GM23338 (cell line): ENCODE measurements around the gene SRRT. TPM values are rescaled to one million over a fixed set of nuclear protein-coding genes. Genes with fewer than 3 reads are reported as not detected.
A peak's percentile ranks its signal among the peaks of the same experiment; 100 is the strongest.

ENCODE experiments used
- ATAC-seq: fragments of 200-7000 bp; cut with Tn5 transposase; 3 replicates; pipeline ENCODE4 v1.9.1; 2020
- DNase-seq: peaks from one replicate; pipeline ENCODE4 v3.0.0-alpha.2; 2015; ENCODE audit warnings: low spot score
- H2AFZ ChIP-seq: fragments of 200-600 bp; sonication (generic); 2 replicates; pipeline ENCODE4 v1.8.0; 2016; ENCODE audit warnings: antibody characterized with exemption, mild to moderate bottlenecking, moderate library complexity
- H3F3A ChIP-seq: fragments of 200-600 bp; sonication (generic); replicated peaks from 2 replicates; pipeline ENCODE4 v1.8.0; 2017; ENCODE audit warnings: antibody characterized with exemption, mixed run types, low read depth
- H3K27ac ChIP-seq: fragments of 200-600 bp; sonication (generic); 2 replicates; pipeline ENCODE4 v1.6.1; 2016; ENCODE audit warnings: low read depth
- H3K27me3 ChIP-seq: fragments of 200-600 bp; sonication (generic); 2 replicates; pipeline ENCODE4 v1.8.0; 2016; ENCODE audit warnings: mild to moderate bottlenecking, mixed run types, moderate library complexity; ENCODE audit not compliant: insufficient read depth
- H3K36me3 ChIP-seq: fragments of 200-600 bp; sonication (generic); 2 replicates; pipeline ENCODE4 v1.8.0; 2016; ENCODE audit warnings: mild to moderate bottlenecking; ENCODE audit not compliant: insufficient read depth
- H3K4me1 ChIP-seq: fragments of 200-600 bp; sonication (generic); 2 replicates; pipeline ENCODE4 v1.8.0; 2016; ENCODE audit warnings: mild to moderate bottlenecking, moderate library complexity; ENCODE audit not compliant: insufficient read depth
- H3K4me2 ChIP-seq: fragments of 200-600 bp; sonication (generic); 2 replicates; pipeline ENCODE4 v1.7.1; 2017; ENCODE audit warnings: mixed run types
- H3K4me3 ChIP-seq: fragments of 200-600 bp; sonication (generic); 2 replicates; pipeline ENCODE4 v1.6.1; 2016; ENCODE audit warnings: mixed run types
- H3K79me2 ChIP-seq: fragments of 200-600 bp; sonication (generic); replicated peaks from 2 replicates; pipeline ENCODE4 v1.8.0; 2017; ENCODE audit warnings: mild to moderate bottlenecking; ENCODE audit not compliant: insufficient read depth
- H3K9me2 ChIP-seq: fragments of 200-600 bp; sonication (generic); 2 replicates; pipeline ENCODE4 v1.8.0; 2017; ENCODE audit not compliant: insufficient read depth
- H4K20me1 ChIP-seq: fragments of 200-600 bp; sonication (generic); replicated peaks from 2 replicates; pipeline ENCODE4 v1.8.0; 2017; ENCODE audit warnings: mild to moderate bottlenecking; ENCODE audit not compliant: insufficient read depth
- H3K27ac Mint-ChIP-seq: 2 replicates; pipeline ENCODE4 v1.8.0; 2020; ENCODE audit warnings: inconsistent platforms, mild to moderate bottlenecking, moderate library complexity, mixed read lengths
- H3K27me3 Mint-ChIP-seq: 3 replicates; pipeline ENCODE4 v1.8.0; 2022; ENCODE audit warnings: low read depth, mild to moderate bottlenecking, moderate library complexity, mixed read lengths, inconsistent platforms; ENCODE audit not compliant: insufficient read depth, poor library complexity
- H3K36me3 Mint-ChIP-seq: 3 replicates; pipeline ENCODE4 v1.8.0; 2021; ENCODE audit warnings: low read depth, mild to moderate bottlenecking, inconsistent platforms, moderate library complexity, mixed read lengths
- H3K4me1 Mint-ChIP-seq: 3 replicates; pipeline ENCODE4 v1.8.0; 2020; ENCODE audit warnings: mild to moderate bottlenecking, inconsistent platforms, mixed read lengths
- H3K4me3 Mint-ChIP-seq: 3 replicates; pipeline ENCODE4 v1.8.0; 2021; ENCODE audit warnings: moderate library complexity, mild to moderate bottlenecking, inconsistent platforms, mixed read lengths
- H3K9me3 Mint-ChIP-seq: 3 replicates; pipeline ENCODE4 v1.8.0; 2020; ENCODE audit warnings: moderate library complexity, mild to moderate bottlenecking, inconsistent platforms, mixed read lengths
- EZH2 ChIP-seq: fragments of 200-600 bp; sonication (generic); IDR thresholded peaks from one replicate; pipeline ENCODE4 v1.8.0; 2017; ENCODE audit warnings: antibody characterized with exemption, mild to moderate bottlenecking, low read depth; ENCODE audit not compliant: unreplicated experiment
- EZH2phosphoT487 ChIP-seq: fragments of 200-600 bp; sonication (generic); IDR thresholded peaks from one replicate; pipeline ENCODE4 v1.8.1; 2018; ENCODE audit warnings: antibody characterized with exemption; ENCODE audit not compliant: unreplicated experiment
- JUNB ChIP-seq: IDR thresholded peaks from one replicate; pipeline ENCODE4 v1.6.1; 2016; ENCODE audit warnings: antibody characterized with exemption; ENCODE audit not compliant: unreplicated experiment
- POLR2AphosphoS5 ChIP-seq: IDR thresholded peaks from 2 replicates; pipeline ENCODE4 v1.6.1; 2016; ENCODE audit warnings: antibody characterized with exemption, low read depth
- polyA plus RNA-seq: library from polyadenylated mRNA; unstranded; fragments of >200 nt; fragmentation: Nextera tagmentation; extraction: Ambion mirVana; gene quantifications from 2 replicates; pipeline ENCODE4 v1.2.1, GENCODE V29; 2016
- total RNA-seq: library from RNA; depleted of rRNA; stranded (reverse); fragments of >200 nt; shearing (Covaris generic); gene quantifications from 2 replicates; pipeline ENCODE4 v1.2.3, GENCODE V29; 2014
- TF ChIP-seq, protein P1 (sequence below), 2 experiments: fragments of 200-600 bp in 1 of 2; sonication (generic) in 1 of 2; conservative IDR thresholded peaks; 2 replicates each; pipeline versions ENCODE4 v1.5.1 to v1.6.1; 2016 to 2017; ENCODE audit warnings: antibody characterized with exemption in 2 of 2, low read depth in 2 of 2, mild to moderate bottlenecking in 2 of 2, moderate library complexity in 1 of 2
- TF ChIP-seq, protein P2 (sequence below): fragments of 250-450 bp; sonication (Bioruptor Pico); IDR thresholded peaks from 2 replicates; pipeline ENCODE4 v1.5.0; 2020; ENCODE audit warnings: mild to moderate bottlenecking, moderate library complexity

Gene SRRT
- total and polyA plus RNA-seq, 2 experiments from 2014 or later = 113 to 140 TPM

DNA sequence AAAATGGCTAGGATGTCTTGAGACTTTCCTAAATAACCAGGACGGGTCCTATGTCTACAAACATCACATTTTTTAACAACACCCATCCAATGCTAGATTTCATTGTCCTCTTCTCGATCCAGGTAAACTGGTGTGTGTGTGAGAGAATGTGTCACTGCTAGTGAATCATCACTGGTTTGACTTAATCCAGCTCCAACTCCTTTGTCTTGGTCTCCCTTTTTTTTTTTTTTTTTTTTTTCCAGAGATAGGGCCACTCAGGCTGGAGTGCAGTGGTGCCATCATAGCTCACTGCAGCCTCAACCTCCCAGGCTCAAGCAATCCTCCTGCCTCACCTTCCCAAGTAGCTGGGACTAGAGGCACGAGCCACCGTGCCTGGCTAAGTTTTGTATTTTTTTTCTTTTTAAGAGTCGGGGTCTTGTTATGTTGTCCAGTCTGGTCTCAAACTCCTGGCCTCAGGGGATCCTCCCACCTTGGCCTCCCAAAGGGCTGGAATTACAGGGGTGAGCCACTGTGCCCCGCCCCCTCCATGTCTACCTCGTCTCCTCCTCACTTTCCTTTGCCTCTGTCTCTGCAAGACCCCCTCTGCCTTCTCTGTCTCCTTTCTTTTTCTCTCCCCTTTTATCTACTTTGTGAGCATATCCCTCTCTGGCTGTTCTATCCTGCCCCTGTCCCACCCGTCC lies 16.8 kb downstream of the SRRT start (continued):
- TF ChIP-seq, protein P1, sequence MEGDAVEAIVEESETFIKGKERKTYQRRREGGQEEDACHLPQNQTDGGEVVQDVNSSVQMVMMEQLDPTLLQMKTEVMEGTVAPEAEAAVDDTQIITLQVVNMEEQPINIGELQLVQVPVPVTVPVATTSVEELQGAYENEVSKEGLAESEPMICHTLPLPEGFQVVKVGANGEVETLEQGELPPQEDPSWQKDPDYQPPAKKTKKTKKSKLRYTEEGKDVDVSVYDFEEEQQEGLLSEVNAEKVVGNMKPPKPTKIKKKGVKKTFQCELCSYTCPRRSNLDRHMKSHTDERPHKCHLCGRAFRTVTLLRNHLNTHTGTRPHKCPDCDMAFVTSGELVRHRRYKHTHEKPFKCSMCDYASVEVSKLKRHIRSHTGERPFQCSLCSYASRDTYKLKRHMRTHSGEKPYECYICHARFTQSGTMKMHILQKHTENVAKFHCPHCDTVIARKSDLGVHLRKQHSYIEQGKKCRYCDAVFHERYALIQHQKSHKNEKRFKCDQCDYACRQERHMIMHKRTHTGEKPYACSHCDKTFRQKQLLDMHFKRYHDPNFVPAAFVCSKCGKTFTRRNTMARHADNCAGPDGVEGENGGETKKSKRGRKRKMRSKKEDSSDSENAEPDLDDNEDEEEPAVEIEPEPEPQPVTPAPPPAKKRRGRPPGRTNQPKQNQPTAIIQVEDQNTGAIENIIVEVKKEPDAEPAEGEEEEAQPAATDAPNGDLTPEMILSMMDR (conservative IDR thresholded peaks at IDR 0.05; ENCODE audit: low read depth in 2 of 2) = no peak

DNA sequence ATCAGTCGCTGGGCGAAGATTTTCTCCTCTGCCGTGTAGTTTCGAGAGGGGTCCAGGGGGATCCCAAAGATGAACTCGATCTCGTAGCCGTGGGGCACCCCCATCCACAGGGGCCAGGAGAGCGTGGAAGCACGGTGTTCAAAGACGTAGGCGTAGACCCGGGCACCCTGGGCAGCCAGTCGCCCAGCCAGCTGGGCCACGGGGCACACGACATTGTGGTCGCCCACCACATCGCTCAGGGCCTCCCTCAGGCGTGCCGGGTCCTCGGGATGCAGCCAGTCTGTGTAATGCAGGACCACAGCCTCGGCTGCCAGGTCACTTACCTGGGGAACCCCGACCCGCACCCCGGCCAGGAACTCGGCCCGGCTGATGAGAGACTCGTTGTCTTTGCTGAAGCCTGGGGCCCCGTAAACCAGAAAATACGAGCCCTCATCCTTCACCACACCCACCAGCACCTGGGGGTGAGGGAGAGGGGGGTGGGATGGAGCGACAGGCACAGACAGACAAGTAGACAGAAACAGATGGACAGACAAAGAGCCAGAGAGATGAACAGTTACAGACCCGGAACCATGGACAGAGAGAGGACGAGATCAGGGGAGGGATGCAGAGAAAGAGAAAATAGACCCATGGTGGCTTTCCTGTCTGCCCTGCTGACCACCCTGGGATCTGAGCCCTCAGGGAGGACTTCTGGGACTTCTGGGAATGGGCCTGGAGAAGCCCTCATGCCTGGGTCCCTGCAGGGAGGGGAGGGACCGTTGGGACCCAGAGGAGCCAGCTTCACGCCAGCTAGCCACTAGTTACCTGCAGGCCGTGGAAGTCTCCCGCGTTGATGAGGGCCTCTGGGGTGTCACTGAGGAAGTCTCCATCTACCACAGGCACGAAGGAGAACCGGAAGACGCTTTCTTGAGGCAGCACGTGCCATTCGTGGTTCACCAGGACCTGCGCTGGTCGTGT lies 17.7 kb downstream of the SRRT start:
- H3K4me1 Mint-ChIP-seq = peaks cover 34% of the 10 kb centered on the region
- H3K9me3 Mint-ChIP-seq = peaks cover 4% of the 10 kb centered on the region; the same call in 2 of the 3 replicates
- no peak overlapping the region for H2AFZ ChIP-seq
- peaks cover 8% of the 10 kb centered on the region for H3K36me3 ChIP-seq
- no peak overlapping the region; the same call in 1 of the 2 replicates for H3K4me2 ChIP-seq
- peaks cover 12% of the 10 kb centered on the region for H3K36me3 Mint-ChIP-seq
- H3K4me1 ChIP-seq = peaks cover 18% of the 10 kb centered on the region
- no peak for TF ChIP-seq EZH2
- no peak for TF ChIP-seq POLR2AphosphoS5
- TF ChIP-seq JUNB = no peak
- no peak for TF ChIP-seq EZH2phosphoT487
- peaks cover 20% of the 10 kb centered on the region for H3F3A ChIP-seq
- peaks cover 6% of the 10 kb centered on the region; the same call in 1 of the 2 replicates for H4K20me1 ChIP-seq
- H3K27me3 ChIP-seq = peaks cover 34% of the 10 kb centered on the region
- H3K79me2 ChIP-seq = peaks cover 16% of the 10 kb centered on the region
- H3K27ac ChIP-seq = no peak overlapping the region
- no peak overlapping the region for H3K4me3 ChIP-seq
- H3K4me3 Mint-ChIP-seq = peak overlapping the region; percentile 87
- H3K9me2 ChIP-seq = no peaks in the 10 kb centered on the region
- no peak overlapping the region for H3K27ac Mint-ChIP-seq
- no peak for ATAC-seq
- peaks cover 47% of the 10 kb centered on the region for H3K27me3 Mint-ChIP-seq
- no peak for DNase-seq

DNA sequence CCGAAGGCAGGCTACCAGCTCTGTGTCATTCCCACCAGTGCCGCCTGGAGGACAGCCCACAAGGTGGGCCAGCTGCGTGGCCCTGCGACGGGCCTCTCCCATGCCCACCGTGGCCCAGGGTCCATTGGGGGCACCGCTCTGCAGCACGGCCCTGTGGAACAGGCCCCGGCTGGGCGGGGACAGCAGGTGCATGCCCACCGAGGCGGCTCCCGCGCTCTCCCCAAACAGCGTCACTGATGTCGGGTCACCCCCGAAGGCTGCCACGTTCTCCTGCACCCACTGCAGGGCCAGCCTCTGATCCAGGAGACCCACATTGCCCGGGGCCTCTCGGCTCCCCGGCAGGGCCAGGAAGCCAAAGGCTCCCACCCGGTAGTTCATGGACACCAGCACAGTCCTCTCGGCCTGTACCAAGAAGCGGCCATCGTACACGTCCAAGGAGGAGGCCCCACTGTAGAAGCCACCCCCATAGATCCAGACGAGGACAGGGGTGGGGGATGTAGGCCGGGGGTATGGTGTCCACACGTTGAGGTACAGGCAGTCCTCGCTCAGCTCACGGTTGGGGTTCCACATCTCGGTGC lies 18.5 kb downstream of the SRRT start:
- H4K20me1 ChIP-seq = no peaks in the 10 kb centered on the region
- Mint-ChIP-seq H3K4me3 (no peak overlapping the region), H3K36me3 (peaks cover 5% of the 10 kb centered on the region), H3K27ac (no peak overlapping the region), H3K27me3 (peaks cover 48% of the 10 kb centered on the region), H3K4me1 (peaks cover 26% of the 10 kb centered on the region), H3K9me3 (peaks cover 4% of the 10 kb centered on the region; the same call in 2 of the 3 replicates)
- H3K79me2 ChIP-seq = peaks cover 8% of the 10 kb centered on the region
- peaks cover 11% of the 10 kb centered on the region for H3K4me1 ChIP-seq
- no peak overlapping the region for H3K4me2 ChIP-seq
- no peak overlapping the region for H3K4me3 ChIP-seq
- H3K9me2 ChIP-seq = no peaks in the 10 kb centered on the region
- ATAC-seq = no peak
- peaks cover 35% of the 10 kb centered on the region for H3K27me3 ChIP-seq
- H3K36me3 ChIP-seq = peaks cover 3% of the 10 kb centered on the region
- no peak overlapping the region for H2AFZ ChIP-seq
- DNase-seq = no peak
- H3K27ac ChIP-seq = no peak overlapping the region
- peaks cover 15% of the 10 kb centered on the region for H3F3A ChIP-seq
- TF ChIP-seq, protein P2, sequence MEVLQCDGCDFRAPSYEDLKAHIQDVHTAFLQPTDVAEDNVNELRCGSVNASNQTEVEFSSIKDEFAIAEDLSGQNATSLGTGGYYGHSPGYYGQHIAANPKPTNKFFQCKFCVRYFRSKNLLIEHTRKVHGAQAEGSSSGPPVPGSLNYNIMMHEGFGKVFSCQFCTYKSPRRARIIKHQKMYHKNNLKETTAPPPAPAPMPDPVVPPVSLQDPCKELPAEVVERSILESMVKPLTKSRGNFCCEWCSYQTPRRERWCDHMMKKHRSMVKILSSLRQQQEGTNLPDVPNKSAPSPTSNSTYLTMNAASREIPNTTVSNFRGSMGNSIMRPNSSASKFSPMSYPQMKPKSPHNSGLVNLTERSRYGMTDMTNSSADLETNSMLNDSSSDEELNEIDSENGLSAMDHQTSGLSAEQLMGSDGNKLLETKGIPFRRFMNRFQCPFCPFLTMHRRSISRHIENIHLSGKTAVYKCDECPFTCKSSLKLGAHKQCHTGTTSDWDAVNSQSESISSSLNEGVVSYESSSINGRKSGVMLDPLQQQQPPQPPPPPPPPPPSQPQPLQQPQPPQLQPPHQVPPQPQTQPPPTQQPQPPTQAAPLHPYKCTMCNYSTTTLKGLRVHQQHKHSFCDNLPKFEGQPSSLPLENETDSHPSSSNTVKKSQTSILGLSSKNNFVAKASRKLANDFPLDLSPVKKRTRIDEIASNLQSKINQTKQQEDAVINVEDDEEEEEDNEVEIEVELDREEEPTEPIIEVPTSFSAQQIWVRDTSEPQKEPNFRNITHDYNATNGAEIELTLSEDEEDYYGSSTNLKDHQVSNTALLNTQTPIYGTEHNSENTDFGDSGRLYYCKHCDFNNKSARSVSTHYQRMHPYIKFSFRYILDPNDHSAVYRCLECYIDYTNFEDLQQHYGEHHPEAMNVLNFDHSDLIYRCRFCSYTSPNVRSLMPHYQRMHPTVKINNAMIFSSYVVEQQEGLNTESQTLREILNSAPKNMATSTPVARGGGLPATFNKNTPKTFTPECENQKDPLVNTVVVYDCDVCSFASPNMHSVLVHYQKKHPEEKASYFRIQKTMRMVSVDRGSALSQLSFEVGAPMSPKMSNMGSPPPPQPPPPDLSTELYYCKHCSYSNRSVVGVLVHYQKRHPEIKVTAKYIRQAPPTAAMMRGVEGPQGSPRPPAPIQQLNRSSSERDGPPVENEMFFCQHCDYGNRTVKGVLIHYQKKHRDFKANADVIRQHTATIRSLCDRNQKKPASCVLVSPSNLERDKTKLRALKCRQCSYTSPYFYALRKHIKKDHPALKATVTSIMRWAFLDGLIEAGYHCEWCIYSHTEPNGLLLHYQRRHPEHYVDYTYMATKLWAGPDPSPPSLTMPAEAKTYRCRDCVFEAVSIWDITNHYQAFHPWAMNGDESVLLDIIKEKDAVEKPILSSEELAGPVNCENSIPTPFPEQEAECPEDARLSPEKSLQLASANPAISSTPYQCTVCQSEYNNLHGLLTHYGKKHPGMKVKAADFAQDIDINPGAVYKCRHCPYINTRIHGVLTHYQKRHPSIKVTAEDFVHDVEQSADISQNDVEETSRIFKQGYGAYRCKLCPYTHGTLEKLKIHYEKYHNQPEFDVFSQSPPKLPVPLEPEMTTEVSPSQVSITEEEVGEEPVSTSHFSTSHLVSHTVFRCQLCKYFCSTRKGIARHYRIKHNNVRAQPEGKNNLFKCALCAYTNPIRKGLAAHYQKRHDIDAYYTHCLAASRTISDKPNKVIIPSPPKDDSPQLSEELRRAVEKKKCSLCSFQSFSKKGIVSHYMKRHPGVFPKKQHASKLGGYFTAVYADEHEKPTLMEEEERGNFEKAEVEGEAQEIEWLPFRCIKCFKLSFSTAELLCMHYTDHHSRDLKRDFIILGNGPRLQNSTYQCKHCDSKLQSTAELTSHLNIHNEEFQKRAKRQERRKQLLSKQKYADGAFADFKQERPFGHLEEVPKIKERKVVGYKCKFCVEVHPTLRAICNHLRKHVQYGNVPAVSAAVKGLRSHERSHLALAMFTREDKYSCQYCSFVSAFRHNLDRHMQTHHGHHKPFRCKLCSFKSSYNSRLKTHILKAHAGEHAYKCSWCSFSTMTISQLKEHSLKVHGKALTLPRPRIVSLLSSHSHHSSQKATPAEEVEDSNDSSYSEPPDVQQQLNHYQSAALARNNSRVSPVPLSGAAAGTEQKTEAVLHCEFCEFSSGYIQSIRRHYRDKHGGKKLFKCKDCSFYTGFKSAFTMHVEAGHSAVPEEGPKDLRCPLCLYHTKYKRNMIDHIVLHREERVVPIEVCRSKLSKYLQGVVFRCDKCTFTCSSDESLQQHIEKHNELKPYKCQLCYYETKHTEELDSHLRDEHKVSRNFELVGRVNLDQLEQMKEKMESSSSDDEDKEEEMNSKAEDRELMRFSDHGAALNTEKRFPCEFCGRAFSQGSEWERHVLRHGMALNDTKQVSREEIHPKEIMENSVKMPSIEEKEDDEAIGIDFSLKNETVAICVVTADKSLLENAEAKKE (CRISPR knock-in tag) = no peak
